ENCODE measurements around the gene TRMT61B.
A peak's percentile ranks its signal among the peaks of the same experiment; 100 is the strongest.

Gene TRMT61B

DNA sequence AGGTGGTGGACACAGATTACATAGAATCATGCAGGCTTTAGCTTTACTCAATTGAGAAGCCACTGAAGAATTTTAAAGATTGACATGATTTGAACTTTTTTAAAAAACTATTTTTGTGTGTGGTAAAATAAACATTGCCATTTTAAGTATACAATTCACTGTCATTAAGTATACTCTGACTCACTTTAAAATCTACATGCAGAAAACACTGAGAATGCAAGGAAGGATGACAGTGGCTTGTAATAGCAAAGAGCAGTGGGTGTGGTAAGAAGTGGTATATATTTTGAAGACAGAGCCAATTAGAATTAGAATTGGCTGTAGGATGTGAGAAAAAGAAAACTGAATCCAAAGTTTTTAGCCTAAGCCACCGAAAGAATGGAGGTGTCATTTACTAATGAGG lies 14.9 kb downstream of the TRMT61B start:
- no peak for DNase-seq

DNA sequence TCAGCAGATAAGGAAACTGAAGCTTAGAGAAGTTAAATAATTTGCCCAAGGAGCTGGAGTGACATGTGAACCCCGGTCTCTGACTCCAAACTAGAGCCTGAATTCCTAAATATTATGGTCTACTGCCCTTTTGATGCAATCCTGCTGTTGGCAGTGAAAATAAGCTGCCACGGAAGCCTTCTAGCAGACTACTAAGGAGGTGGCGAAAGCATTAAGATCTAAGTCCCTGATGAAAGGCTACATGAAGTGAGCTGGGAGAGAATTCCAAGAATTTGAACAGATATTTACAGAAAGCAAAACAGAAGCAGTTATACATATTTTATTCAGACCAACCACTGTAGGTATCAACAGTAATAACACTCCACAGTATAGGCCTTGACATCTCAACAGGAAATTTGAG lies 28.1 kb downstream of the TRMT61B start:
- DNase-seq, result no peak

- no peak for DNase-seq
These were observed 31.1 kb downstream of the TRMT61B start for GRCh38 chr2:28838971-28839370.

- no peak for DNase-seq
These were observed 34.3 kb downstream of the TRMT61B start for GRCh38 chr2:28835781-28836180.

DNA sequence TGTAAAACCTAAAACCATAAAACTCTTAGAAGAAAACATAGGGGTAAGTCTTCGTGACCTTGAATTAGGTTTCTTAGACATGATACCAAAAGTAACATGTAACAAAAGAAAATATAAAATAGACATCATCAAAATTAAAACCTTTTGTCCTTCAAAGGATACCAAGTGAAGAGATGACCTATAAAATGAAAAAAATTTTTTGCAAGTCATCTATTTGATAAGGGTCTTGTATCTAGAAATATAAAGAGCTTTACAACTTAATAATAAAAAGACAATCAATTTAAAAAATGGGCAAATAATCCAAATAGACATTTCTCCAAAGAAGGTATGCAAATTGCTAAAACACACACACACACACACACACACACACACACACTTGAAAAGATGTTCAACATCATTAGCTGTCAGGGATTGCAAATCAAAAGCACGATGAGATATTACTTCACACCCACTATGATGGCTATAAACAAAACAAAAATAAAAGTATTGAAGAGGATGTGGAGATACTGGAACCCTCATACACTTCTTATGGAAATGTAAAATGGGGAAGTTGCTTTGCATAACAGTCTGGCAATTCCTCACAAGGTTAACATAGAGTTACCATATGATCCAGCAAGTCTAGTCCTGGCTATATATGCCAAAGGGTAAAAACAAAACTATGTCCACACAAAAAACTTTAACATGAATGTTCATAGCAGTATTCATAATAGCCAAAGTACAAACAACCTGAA lies 36.2 kb downstream of the TRMT61B start:
- peak; percentile 56 to 60 for DNase-seq

GRCh38 chr2:28828382-28828781 lies 41.7 kb downstream of the TRMT61B start:
- DNase-seq, result no peak

DNA sequence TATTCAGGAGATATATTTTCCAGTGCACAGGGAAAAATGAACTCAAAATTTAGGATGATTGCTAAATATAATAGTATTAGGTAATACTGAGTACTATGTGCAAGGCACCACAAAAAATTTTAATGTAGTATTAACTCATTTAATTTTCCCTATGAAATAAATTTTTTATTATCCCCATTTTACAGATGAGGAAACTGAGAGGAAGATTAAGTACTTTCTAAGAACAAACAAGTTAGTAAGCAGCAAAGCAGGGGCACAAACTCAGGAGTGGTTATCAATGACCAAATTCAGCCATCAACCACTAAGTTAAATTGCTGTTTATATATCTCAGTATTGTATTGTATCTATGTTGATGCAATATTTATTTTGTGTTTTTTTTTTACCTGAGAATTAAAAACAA lies 45.2 kb downstream of the TRMT61B start:
- DNase-seq, result no peak

DNA sequence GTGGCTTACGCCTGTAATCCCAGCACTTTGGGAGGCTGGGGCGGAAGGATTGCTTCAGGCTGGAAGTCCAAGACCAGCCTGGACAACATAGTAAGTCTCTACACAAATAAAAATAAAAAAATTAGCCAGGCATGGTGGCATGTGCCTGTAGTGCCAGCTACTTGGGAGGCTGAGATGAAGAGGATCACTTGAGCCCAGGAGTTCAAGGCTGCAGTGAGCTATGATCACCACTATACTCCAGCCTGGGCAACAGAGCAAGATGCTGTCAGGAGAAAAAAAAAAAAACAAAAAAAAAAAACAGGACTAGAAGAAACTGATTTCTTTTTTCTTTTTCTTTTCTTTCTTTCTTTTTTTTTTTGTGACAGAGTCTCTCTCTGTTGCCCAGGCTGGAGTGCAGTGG lies 45.9 kb downstream of the TRMT61B start:
- no peak for DNase-seq

DNA sequence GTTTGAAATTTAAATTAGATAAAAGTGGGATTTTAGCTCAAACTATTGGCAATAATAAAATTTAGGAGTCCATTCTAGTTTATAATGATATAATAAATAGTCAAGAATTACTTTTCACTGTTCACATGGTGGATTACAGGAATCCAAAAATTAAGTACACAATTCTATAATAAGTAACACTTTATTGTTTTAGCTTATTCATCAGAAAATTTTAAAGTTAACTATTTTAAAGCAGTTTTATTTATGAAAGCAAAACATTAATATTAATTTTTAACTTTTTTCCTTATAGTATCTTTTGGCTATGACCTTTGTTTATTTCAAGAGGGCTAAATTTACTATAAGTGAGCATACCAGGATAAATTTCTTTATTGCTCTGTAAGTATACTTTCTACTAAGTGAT lies 48.1 kb downstream of the TRMT61B start:
- DNase-seq, result no peak

DNA sequence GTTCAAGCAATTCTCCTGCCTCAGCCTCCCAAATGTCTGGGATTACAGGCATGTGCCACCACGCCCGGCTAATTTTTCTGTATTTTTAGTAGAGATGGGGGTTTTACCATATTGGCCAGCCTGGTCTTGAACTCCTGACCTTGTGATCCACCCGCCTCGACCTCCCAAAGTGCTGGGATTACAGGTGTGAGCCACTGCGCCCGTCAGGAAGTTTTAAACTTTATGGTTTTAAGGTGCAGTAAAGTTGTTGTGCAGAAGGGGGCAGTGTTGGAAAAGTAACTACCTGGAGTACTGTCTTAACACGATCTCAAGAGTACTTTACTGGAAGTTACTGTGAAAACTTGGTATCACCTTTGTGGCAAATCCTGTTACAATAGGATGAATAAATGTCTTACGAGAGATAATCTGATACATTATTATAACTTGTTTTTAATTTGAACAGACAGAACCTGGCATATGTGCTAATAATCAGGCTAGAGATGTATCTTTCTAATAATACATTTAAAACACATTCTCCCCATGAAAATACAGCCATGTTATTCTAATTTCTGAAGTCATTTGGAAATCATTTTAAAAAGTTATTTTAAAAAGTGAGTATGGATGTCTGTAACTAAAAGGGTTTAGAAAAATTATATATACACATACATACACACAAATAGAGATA lies 48.7 kb downstream of the TRMT61B start:
- DNase-seq, result peak; percentile 50 to 55

DNA sequence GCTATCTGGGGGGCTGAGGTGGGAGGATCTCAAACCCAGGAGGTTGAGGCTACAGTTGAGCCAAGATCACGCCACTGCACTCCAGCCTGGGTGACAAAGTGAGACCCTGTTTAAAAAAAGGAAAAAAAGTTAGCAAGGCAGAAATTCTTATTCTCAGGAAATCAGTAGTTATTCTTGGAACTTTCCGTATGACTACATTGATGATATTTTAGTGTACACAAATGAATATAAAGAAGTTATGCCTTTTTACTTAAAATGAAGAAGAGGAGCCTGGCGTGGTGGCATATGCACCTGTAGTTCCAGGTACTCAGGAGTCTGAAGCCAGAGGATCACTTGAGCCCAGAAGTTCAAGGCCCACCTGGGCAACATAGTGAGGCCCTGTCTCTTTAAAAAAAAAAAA lies 52.1 kb downstream of the TRMT61B start:
- no peak for DNase-seq

DNA sequence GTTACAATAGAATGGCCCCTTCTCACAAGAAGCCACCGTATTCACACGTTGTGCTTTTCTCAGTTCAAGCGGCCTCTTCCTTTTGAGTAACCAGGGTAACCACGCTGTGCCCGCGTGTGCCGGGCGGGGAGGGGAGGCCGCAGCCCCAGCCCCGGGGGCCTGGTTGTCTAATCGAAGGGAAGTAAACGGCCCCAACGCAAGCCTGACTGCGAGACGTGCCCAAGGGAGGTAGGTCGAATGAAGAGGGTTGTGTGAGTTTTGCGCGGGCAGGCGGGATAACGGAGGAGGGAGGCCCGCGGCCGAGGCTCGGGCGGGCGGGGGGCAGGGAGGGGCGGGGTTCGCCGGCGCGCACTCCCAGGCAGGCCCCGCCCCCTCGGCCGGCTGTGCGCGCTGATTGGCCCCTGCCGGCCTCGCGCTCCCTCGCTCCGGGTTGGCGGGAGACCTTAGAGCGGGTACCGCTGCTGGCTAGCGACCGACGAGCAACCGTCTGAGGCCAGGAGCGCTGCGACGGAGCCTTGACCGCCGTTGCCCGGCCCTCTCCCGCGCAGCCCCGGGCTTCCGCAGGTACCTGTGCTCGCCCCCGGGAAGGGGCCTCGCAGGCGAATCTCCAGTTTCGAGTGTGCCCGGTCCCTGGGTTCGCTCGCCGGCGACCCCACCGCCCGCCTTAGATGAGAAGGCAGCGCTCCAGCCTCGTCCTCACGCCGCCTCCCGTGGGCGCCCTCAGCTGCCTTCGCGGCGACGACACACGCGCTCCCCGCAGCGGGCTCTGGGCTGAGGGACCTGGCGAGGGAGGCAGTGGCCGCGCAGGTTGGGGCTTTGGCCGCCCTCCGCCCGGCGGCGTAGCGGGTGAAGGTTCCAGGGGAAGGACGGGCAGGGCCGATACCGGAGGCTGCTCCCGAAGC lies 59.5 kb downstream of the TRMT61B start, which contains the start of gene SPDYA:
SPDYA (plus strand) TSS at position 451 of the 902 bp plus-strand sequence. CDS start 5,181 bp downstream, outside the sequence.
- DNase-seq, result peak; percentile 47

GRCh38 chr2:28809927-28810326 lies 60.2 kb downstream of the TRMT61B start:
- no peak for DNase-seq

DNA sequence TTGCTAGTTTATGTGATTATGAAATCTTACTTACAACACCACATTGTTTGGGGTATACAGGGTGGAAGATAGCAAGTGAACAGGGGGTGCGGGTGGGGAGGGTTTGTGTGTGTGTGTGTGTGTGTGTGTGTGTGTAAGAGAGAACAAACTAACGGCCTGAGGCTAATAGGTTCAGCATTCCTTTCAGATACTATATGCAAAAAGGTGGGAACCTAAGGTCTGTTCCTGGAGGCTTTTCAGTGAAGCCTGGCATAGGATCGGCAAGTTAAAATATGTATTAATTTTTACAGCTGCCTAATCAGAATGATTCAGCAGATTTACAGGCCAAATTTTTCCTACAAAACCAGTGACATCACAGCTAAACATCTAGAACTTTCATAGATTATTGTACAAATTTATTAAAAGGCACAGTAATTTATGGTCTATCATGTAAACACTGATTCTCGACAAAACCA lies 67.1 kb downstream of the TRMT61B start:
- no peak for DNase-seq

DNA sequence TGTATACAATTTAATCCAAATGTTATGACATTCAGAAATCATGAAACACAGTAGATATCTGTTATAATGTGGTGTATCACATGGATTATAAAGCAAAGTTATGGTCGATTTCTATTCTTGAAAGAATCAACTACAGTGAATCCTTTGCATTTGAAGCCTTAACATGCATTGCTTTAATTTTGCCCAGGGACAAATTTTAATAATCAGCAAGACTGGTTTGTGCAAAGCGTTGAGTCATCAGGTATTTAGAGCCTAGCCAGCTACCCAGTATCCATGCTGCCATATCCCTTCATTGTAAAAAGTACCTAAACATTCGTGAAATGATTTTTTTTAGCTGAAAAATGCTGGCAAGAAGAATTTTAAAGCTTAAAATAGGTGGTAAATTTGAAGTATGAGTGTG lies 68.4 kb downstream of the TRMT61B start:
- DNase-seq, result no peak

All from inflammatory macrophage (primary cell).